Glomerular endothelial cell (primary cell): ENCODE data around the gene MAMDC4. TPM values are rescaled to one million over a fixed set of nuclear protein-coding genes. Genes with fewer than 3 reads are reported as not detected.
"Not testable (repeated sequence)": the region's sequence is repeated elsewhere in the genome, so short reads cannot be mapped to it uniquely, and the experiment has no call there.

Experiments used
- DNase-seq: peaks from one replicate; pipeline ENCODE4 v3.0.0-alpha.2; 2011; ENCODE audit warnings: low read depth, low spot score; ENCODE audit errors: extremely low read depth
- total RNA-seq: library from RNA; depleted of rRNA; stranded (reverse); fragments of >200 nt; gene quantifications from 2 replicates; pipeline ENCODE4 v1.2.3, GENCODE V29; 2015

MAMDC4 gene
- total RNA-seq, 1 donor from 2014 or later = 3.4 TPM

- DNase-seq = not testable (repeated sequence)
These were observed 14.3 kb upstream of the MAMDC4 start for GRCh38 chr9:136837856-136838277.

- DNase-seq = no peak
These were observed 13.6 kb upstream of the MAMDC4 start for GRCh38 chr9:136838314-136839228.

DNA sequence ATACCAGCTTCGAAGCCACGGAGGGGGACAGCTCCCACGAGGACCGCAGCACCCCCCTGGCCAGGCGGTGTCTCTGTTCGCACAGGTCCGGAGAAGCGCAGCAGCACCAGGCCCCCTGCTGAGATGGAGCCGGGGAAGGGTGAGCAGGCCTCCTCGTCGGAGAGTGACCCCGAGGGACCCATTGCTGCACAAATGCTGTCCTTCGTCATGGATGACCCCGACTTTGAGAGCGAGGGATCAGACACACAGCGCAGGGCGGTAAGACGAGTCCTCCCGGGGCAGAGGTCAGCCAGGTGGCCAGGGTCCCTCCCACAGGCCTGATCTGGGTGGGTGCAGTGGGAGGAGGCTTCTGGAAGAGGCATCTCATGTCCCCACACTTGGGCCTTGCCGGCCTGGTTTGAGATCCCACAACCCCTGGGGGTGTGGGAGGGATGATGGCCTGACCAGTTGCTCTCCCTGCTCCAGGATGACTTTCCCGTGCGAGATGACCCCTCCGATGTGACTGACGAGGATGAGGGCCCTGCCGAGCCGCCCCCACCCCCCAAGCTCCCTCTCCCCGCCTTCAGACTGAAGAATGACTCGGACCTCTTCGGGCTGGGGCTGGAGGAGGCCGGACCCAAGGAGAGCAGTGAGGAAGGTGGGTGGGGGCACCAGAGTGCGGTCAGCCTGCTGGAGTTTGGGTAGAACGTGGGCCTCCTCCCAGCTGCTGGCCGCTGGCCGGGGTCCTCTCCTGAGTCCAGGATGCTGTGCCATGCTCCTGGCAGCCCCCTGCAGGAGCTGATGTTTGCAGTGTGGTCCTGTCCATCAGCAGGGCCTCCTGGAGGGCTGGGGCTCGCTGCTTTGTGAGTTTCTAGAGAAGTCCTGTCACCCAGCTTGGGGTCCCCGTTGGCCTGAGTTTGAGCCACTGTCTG lies 12.7 kb upstream of the MAMDC4 start:
- DNase-seq = no peak

DNA sequence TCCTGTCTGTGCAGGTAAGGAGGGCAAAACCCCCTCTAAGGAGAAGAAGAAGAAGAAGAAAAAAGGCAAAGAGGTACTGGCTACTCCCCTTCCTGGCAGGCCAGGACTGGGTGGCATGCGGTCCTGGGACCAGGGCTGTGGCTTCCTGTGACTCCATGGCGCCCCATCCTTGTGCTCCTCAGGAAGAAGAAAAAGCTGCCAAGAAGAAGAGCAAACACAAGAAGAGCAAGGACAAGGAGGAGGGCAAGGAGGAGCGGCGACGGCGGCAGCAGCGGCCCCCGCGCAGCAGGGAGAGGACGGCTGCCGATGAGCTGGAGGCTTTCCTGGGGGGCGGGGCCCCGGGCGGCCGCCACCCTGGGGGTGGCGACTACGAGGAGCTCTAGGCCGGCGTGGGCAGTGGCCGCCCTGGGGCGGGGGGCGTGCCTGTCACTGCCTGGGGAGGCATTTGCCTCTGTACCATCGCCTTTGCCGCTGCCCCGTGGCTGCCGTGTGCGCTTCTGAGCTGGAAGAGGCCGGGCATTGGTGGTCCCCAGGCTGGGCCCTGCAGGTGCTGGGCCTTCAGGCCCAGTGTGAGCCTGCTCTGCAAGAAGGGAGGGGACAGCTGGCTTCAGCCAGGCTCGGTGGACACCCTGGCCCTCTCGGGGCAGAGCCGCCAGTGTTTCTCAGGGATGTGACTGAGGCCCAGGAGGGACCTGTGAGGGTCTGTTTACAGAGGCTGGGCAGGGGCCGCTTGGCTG lies 11.8 kb upstream of the MAMDC4 start:
- DNase-seq = no peak

- no peak for DNase-seq
These were observed 11.1 kb upstream of the MAMDC4 start for GRCh38 chr9:136840877-136841645.

DNA sequence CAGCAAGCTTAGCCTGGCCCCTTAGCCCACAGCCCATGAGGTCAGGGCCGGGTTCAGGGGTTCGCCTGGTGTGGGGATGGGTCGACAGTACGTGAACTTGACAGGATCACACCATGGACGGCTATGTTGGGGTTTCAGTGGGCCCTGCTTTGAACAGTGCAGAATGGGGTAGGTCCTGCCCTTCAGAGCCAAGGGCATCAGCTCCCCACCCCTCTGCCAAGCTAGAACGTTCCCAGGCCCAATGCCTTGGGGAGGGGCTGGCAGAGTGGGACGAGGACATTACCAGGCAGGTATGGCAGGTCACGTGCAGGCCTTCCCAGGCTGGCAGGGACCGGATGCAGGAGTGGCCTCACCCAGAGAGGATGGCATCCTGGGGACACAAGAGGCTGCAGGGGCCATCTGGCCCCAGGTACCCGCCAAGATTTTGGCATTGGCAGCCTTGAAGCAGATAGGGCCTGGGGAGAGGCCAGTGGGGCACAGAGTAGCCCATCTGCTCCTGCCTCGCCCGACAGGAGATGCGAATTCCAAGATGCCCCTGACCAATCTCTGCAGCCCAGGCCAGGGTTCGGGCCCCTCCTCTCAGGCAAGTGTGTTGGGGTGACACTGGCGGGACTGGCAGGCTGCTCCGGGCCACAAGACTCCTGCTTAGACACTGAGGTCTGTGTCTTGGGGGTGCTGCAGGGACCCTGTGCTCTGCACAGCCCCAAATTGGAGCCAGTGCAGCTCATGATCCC lies 10.3 kb upstream of the MAMDC4 start:
- DNase-seq = not testable (repeated sequence)

- DNase-seq = not testable (repeated sequence)
These were observed 9.7 kb upstream of the MAMDC4 start, which contains the start of gene AJM1 for GRCh38 chr9:136842380-136842948. Gene AJM1 (plus strand): TSS chr9:136842478. CDS start chr9:136844415, 1,937 bp downstream.

DNA sequence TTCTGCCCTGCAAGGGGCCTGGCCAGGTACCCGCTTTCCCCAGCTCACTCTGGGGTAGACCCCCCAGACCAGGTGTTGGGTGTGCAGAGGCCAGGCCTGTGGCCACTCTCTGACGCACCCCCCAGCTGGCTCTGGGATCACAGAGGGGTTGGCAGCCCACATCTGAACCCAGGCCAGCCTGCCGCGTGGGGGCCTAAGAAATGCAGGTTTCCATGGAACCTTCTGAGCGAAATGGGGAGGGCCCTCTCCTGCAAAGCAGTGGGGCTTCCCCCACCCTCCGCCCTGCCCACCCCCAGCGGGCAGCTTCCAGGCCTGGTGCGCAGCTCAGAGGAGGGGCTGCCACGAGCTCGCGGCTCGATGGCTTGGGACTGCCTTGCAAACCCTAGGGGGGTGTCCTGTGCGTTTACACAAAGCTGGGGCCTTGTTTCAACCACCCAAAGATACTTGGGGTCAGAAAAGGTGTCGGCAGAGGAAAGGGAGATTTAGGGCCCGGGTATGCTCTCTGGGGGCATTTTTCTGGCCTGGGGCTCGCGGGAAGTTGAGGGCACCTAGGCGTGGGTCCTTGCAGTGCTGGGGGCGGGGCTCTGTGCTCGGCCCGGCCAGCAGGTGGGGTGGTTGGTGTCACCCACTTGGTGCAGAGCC lies 8.9 kb upstream of the MAMDC4 start:
- not testable (repeated sequence) for DNase-seq

GRCh38 chr9:136843801-136844740 lies 8.1 kb upstream of the MAMDC4 start:
- DNase-seq = not testable (repeated sequence)

DNA sequence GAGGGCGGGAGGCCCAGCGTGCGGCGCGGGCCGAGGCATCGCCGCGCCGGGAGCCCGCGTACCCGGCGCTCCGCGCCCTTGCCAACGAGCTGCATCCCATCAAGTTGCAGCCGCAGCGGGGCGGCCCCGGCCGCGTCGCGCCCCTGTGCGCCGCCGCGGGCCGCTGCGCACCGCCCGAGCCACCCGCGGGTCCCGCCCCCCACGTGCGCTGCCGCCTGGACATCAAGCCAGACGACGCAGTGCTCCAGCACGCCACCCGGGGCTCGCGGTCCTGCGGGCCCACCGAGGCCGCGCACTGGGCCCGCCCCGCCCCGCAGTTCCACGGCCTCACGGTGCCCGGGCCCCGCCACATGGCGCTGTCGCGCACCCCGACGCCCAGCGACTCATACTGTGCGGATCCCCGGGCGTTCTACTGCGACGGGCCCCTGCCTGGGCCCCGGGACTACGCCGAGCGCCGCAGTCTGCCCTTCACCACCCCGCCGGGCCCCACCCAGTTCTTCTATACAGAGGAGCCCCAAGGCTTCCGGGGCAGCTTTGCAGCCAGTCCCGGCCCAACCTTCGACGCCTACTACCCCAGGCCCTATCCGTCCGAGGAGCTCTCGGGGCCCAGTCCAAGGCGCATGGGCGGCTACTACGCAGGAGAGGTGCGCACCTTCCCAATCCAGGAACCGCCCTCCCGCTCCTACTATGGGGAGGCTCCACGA lies 7.2 kb upstream of the MAMDC4 start:
- no peak for DNase-seq

DNA sequence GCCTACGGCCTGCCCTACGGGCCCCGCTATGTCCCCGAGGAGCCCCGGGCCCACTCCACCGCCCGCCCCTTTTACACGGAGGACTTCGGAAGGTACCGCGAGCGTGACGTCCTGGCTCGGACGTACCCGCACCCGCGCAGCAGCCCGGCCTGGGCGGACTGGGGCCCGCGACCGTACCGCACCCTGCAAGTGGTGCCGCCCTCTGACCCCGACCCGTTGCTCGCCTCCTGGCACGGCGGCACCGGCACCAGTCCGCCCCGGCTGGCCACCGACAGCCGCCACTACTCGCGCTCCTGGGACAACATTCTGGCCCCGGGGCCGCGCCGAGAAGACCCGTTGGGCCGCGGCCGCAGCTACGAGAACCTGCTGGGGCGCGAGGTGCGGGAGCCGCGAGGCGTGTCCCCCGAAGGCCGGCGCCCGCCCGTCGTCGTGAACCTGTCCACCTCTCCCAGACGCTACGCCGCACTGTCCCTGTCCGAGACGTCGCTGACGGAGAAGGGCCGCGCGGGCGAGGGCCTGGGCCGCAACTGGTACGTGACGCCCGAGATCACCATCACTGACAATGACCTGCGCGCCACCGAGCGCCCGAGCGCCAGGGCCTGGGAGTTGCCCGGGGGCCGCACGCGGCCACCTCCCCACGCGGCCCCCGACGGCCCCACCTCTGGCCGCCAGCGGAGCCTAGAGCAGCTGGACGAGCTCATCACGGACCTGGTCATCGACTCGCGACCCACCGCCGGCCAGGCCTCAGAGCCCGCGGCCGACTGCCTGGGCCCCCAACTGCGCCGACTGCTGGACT lies 6.5 kb upstream of the MAMDC4 start:
- no peak for DNase-seq

DNA sequence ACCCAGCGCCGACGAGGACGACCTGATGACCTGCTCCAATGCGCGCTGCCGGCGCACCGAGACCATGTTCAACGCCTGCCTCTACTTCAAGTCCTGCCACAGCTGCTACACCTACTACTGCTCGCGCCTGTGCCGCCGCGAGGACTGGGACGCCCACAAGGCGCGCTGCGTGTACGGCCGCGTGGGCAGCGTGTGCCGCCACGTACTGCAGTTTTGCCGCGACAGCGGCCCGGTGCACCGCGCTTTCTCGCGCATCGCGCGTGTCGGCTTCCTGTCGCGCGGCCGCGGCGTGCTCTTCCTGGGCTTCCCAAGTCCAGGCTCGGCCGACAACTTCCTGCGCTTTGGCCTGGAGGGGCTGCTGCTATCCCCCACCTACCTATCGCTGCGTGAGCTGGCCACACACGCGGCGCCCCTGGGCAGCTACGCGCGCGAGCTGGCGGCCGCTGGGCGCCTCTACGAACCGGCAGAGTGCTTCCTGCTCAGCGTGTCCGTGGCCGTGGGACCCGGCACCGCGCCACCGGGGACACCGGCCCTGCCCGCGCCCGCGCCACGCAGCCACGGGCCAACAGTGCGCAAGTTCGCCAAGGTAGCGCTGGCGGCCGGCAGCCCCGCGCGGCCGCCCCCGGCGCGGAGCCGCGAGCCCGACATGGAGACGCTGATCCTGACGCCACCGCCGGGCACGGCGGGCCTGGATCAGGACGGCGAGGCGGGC lies 5.6 kb upstream of the MAMDC4 start:
- no peak for DNase-seq

GRCh38 chr9:136847088-136847825 lies 4.9 kb upstream of the MAMDC4 start:
- no peak for DNase-seq

DNA sequence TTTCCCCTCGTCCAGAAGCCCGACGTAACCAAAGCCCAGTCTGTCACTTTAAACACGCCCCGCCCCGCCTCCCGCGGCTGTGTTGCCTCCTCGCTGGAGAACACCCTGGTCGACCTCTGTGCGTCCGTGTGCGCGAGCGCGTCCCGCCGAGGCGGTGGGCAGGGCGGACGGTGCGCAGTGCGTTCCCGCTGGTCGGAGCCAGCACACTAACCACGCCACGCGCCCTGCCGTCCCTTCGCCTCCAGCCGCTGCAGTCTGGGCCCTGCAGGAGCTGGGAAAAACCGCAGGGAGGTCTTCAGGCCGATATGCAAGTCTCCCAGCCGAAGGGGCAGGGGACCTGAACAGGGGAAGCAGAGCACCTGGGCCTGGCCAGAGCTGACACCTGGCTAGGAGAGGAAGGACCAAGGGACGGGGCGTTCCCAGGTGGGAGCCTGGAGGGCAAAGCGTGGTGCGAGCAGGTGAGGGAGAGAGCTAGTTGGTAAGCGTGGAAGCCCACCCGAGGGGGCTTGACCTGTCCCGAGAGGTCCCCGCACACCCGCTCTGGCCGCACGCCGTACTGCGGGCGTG lies 4.2 kb upstream of the MAMDC4 start:
- DNase-seq = no peak
